IPS-20b (cell line): Measurements from ENCODE around the gene CABLES1.

ENCODE experiments used
- H3K27ac ChIP-seq: one replicate; pipeline ENCODE4 v1.5.1; 2013; ENCODE audit warnings: low read length
- H3K27me3 ChIP-seq: 2 replicates; pipeline ENCODE4 v1.6.1; 2013; ENCODE audit warnings: mild to moderate bottlenecking, low read length, inconsistent platforms; ENCODE audit not compliant: insufficient read depth
- H3K36me3 ChIP-seq: 2 replicates; pipeline ENCODE4 v1.6.1; 2013; ENCODE audit warnings: low read depth, mild to moderate bottlenecking, inconsistent platforms, low read length, moderate library complexity; ENCODE audit not compliant: insufficient read depth
- H3K4me1 ChIP-seq: 2 replicates; pipeline ENCODE4 v1.6.1; 2013; ENCODE audit warnings: mild to moderate bottlenecking, control low read depth, inconsistent platforms, low read length, moderate library complexity; ENCODE audit not compliant: insufficient read depth
- H3K4me3 ChIP-seq: 2 replicates; pipeline ENCODE4 v1.5.1; 2013; ENCODE audit warnings: mild to moderate bottlenecking, low read length, inconsistent platforms
- H3K9ac ChIP-seq: 2 replicates; pipeline ENCODE4 v1.6.1; 2013; ENCODE audit warnings: low read depth, mild to moderate bottlenecking, inconsistent platforms, low read length, moderate library complexity
- H3K9me3 ChIP-seq: 2 replicates; pipeline ENCODE4 v1.6.1; 2013; ENCODE audit warnings: mild to moderate bottlenecking, low read depth, low read length, inconsistent platforms; ENCODE audit not compliant: insufficient read depth

Gene CABLES1

GRCh38 chr18:23136326-23137096 lies 1.2 kb downstream of the CABLES1 start:
- no peak overlapping the region for H3K27ac ChIP-seq
- H3K4me3 ChIP-seq, result peak overlapping the region; percentile 77
- H3K9me3 ChIP-seq, result no peaks in the 10 kb centered on the region
- peaks cover 12% of the 10 kb centered on the region; the same call in 1 of the 2 replicates for H3K36me3 ChIP-seq
- H3K9ac ChIP-seq, result peak overlapping the region; percentile 81
- peaks cover 25% of the 10 kb centered on the region for H3K4me1 ChIP-seq
- H3K27me3 ChIP-seq, result peaks cover 29% of the 10 kb centered on the region

- H3K27ac ChIP-seq, result no peak overlapping the region
- peak overlapping the region; percentile 77 for H3K4me3 ChIP-seq
- no peaks in the 10 kb centered on the region for H3K9me3 ChIP-seq
- peaks cover 21% of the 10 kb centered on the region for H3K4me1 ChIP-seq
- peaks cover 12% of the 10 kb centered on the region; the same call in 1 of the 2 replicates for H3K36me3 ChIP-seq
- H3K9ac ChIP-seq, result peak overlapping the region; percentile 81; the same call in 1 of the 2 replicates
- H3K27me3 ChIP-seq, result peaks cover 29% of the 10 kb centered on the region
These were observed 1.9 kb downstream of the CABLES1 start for GRCh38 chr18:23137097-23137635.

- Histone ChIP-seq H3K4me3 (peak overlapping the region; percentile 77), H3K4me1 (peaks cover 18% of the 10 kb centered on the region), H3K27me3 (peaks cover 29% of the 10 kb centered on the region), H3K27ac (no peak overlapping the region), H3K36me3 (peaks cover 12% of the 10 kb centered on the region; the same call in 1 of the 2 replicates), H3K9ac (peak overlapping the region; percentile 81; the same call in 1 of the 2 replicates), H3K9me3 (no peaks in the 10 kb centered on the region)
These were observed 2.5 kb downstream of the CABLES1 start for GRCh38 chr18:23137788-23138216.

GRCh38 chr18:23138471-23138870 lies 3.2 kb downstream of the CABLES1 start:
- Histone ChIP-seq H3K36me3 (peaks cover 12% of the 10 kb centered on the region; the same call in 1 of the 2 replicates), H3K4me1 (peaks cover 20% of the 10 kb centered on the region), H3K9ac (no peak overlapping the region), H3K4me3 (peak overlapping the region; percentile 77; the same call in 1 of the 2 replicates), H3K27me3 (peaks cover 29% of the 10 kb centered on the region), H3K27ac (no peak overlapping the region), H3K9me3 (no peaks in the 10 kb centered on the region)

GRCh38 chr18:23141104-23141999 lies 6.1 kb downstream of the CABLES1 start:
- Histone ChIP-seq H3K4me3 (no peak overlapping the region), H3K27ac (no peak overlapping the region), H3K9me3 (no peaks in the 10 kb centered on the region), H3K27me3 (peaks cover 20% of the 10 kb centered on the region), H3K9ac (peak overlapping the region; percentile 5; the same call in 1 of the 2 replicates), H3K4me1 (peaks cover 15% of the 10 kb centered on the region), H3K36me3 (peaks cover 12% of the 10 kb centered on the region; the same call in 1 of the 2 replicates)

GRCh38 chr18:23142251-23142929 lies 7.1 kb downstream of the CABLES1 start:
- Histone ChIP-seq H3K9ac (no peak overlapping the region), H3K9me3 (no peaks in the 10 kb centered on the region), H3K4me3 (no peak overlapping the region), H3K27ac (no peak overlapping the region), H3K36me3 (peaks cover 12% of the 10 kb centered on the region; the same call in 1 of the 2 replicates), H3K4me1 (peaks cover 15% of the 10 kb centered on the region), H3K27me3 (peaks cover 10% of the 10 kb centered on the region)

- Histone ChIP-seq H3K9me3 (no peaks in the 10 kb centered on the region), H3K27me3 (peaks cover 2% of the 10 kb centered on the region), H3K36me3 (peaks cover 12% of the 10 kb centered on the region; the same call in 1 of the 2 replicates), H3K4me3 (no peak overlapping the region), H3K27ac (no peak overlapping the region), H3K4me1 (peaks cover 9% of the 10 kb centered on the region), H3K9ac (no peak overlapping the region)
These were observed 7.9 kb downstream of the CABLES1 start for GRCh38 chr18:23143016-23143814.

- Histone ChIP-seq H3K9ac (no peak overlapping the region), H3K4me3 (no peak overlapping the region), H3K36me3 (peaks cover 9% of the 10 kb centered on the region; the same call in 1 of the 2 replicates), H3K27ac (no peak overlapping the region), H3K9me3 (no peaks in the 10 kb centered on the region), H3K27me3 (no peaks in the 10 kb centered on the region), H3K4me1 (peaks cover 9% of the 10 kb centered on the region; the same call in 1 of the 2 replicates)
These were observed 8.6 kb downstream of the CABLES1 start for GRCh38 chr18:23143815-23144261.

- Histone ChIP-seq H3K4me1 (peaks cover 9% of the 10 kb centered on the region; the same call in 1 of the 2 replicates), H3K9me3 (no peaks in the 10 kb centered on the region), H3K9ac (no peak overlapping the region), H3K36me3 (peaks cover 10% of the 10 kb centered on the region; the same call in 1 of the 2 replicates), H3K27me3 (no peaks in the 10 kb centered on the region), H3K4me3 (no peak overlapping the region), H3K27ac (no peak overlapping the region)
These were observed 9.4 kb downstream of the CABLES1 start for GRCh38 chr18:23144640-23145039.

GRCh38 chr18:23145621-23146020 lies 10.3 kb downstream of the CABLES1 start:
- H3K9me3 ChIP-seq, result no peaks in the 10 kb centered on the region
- H3K4me3 ChIP-seq, result no peak overlapping the region
- H3K36me3 ChIP-seq, result peaks cover 7% of the 10 kb centered on the region; the same call in 1 of the 2 replicates
- no peak overlapping the region for H3K9ac ChIP-seq
- H3K27ac ChIP-seq, result no peak overlapping the region
- no peaks in the 10 kb centered on the region for H3K27me3 ChIP-seq
- H3K4me1 ChIP-seq, result peaks cover 9% of the 10 kb centered on the region; the same call in 1 of the 2 replicates
